PFSK-1 (cell line): ENCODE results near the gene CEP83.

Experiments
- FOXP2 ChIP-seq: optimal IDR thresholded peaks from 2 replicates; pipeline ENCODE3; 2011; ENCODE audit warnings: borderline replicate concordance, control low read depth, inconsistent platforms; ENCODE audit not compliant: insufficient read depth; ENCODE audit errors: extremely low read length, extremely low read depth
- POLR2AphosphoS5 ChIP-seq: IDR thresholded peaks from 2 replicates; pipeline ENCODE4 v1.6.1; 2012; ENCODE audit warnings: low read depth, mild to moderate bottlenecking, control low read depth, low read length, moderate library complexity
- SIN3A ChIP-seq: IDR thresholded peaks from 2 replicates; pipeline ENCODE4 v1.6.1; 2012; ENCODE audit warnings: mild to moderate bottlenecking, low read length, moderate library complexity, borderline replicate concordance; ENCODE audit not compliant: insufficient read depth
- TAF1 ChIP-seq: IDR thresholded peaks from 2 replicates; pipeline ENCODE4 v1.6.1; 2012; ENCODE audit warnings: low read length, control low read depth, borderline replicate concordance; ENCODE audit not compliant: insufficient read depth
- TF ChIP-seq, protein P1 (sequence below), 2 experiments: IDR thresholded peaks; 2 replicates each; pipeline versions ENCODE4 v1.6.1 to v1.8.0; 2011 to 2012; ENCODE audit warnings: low read depth in 2 of 2, low read length in 2 of 2, control low read depth in 1 of 2, inconsistent platforms in 1 of 2, mild to moderate bottlenecking in 1 of 2, moderate library complexity in 1 of 2; ENCODE audit not compliant: insufficient read depth in 1 of 2

Gene CEP83

DNA sequence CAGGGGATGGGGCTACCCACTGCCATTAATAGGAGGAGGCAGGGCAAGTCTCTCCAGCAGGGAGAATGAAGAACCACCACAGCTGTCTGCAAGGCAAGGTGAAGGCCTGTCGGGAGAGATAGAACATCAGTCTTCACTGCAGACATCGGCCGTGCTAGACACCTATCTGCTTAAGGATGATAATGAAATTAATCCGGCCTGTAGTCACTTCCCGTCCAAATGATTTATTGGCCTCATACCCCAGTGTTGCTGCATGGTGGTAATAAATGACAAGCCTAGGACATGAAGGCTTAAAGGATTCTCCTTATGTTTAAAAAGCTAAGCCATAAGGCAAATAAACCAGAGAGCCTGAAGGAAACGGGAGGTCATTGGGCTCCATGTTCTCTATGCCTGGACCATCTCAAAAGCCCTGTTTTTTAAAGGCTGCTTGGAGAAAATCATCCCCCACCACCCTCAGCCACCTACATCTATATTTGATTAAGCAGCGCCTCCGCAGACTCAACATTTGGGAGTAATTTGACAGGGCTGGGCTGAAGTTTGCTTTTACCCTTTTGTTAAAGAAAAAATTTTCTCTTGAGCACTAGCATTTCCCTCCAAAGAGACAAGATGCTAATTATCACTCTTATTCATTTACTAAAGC, 173.6 kb downstream of the CEP83 start:
- TF ChIP-seq TAF1 (no peak), POLR2AphosphoS5 (no peak), SIN3A (no peak), FOXP2 (no peak)
- TF ChIP-seq, protein P1, sequence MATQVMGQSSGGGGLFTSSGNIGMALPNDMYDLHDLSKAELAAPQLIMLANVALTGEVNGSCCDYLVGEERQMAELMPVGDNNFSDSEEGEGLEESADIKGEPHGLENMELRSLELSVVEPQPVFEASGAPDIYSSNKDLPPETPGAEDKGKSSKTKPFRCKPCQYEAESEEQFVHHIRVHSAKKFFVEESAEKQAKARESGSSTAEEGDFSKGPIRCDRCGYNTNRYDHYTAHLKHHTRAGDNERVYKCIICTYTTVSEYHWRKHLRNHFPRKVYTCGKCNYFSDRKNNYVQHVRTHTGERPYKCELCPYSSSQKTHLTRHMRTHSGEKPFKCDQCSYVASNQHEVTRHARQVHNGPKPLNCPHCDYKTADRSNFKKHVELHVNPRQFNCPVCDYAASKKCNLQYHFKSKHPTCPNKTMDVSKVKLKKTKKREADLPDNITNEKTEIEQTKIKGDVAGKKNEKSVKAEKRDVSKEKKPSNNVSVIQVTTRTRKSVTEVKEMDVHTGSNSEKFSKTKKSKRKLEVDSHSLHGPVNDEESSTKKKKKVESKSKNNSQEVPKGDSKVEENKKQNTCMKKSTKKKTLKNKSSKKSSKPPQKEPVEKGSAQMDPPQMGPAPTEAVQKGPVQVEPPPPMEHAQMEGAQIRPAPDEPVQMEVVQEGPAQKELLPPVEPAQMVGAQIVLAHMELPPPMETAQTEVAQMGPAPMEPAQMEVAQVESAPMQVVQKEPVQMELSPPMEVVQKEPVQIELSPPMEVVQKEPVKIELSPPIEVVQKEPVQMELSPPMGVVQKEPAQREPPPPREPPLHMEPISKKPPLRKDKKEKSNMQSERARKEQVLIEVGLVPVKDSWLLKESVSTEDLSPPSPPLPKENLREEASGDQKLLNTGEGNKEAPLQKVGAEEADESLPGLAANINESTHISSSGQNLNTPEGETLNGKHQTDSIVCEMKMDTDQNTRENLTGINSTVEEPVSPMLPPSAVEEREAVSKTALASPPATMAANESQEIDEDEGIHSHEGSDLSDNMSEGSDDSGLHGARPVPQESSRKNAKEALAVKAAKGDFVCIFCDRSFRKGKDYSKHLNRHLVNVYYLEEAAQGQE (IDR thresholded peaks at IDR 0.05; ENCODE audit: insufficient read depth in 1 of 2, low read depth in 2 of 2, low read length in 2 of 2): no peak

DNA sequence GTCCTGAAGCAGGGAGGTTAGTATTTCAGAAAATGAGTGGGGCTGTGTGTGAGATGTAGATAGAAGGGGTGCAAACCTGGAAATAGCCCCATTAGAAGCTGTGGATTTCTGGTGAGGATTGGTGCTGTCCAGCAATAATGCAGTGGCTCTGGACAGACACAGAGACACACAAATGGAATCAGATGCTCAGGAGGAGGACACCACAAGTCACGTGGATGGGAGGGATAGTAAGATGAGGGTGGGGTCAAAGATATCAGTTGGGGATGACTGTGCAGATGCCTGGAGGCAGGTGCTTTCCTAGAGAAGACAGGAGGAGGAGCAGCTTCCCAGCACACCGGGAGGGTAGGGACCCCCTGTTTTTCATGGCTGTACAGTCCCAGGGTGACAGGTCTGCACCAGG, 174.8 kb downstream of the CEP83 start:
- TF ChIP-seq, protein P1 (IDR thresholded peaks at IDR 0.05; ENCODE audit: insufficient read depth in 1 of 2, low read depth in 2 of 2, low read length in 2 of 2): peak; percentile 56 to 85
- TF ChIP-seq FOXP2 (no peak), TAF1 (no peak)

DNA sequence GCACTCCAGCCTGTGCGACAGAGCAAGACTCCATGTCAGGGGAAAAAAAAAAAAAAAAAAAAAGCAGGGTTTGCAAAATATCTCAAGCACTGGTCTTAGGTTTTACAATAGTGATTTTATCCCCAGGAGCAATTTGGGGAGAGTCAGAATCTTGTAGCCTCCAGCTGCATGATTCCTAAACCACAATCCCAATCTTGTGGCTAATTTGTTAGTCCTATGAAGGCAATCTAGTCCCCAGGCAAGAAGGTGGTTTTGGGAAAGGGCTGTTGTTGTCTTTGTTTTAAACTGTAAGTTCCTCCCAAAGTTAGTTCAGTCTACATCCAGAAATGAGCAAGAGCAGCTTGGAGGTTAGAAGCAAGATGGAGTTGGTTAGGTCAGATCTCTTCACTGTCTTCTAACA, 175.6 kb downstream of the CEP83 start:
- no peak for TF ChIP-seq FOXP2
- TF ChIP-seq, protein P1 (IDR thresholded peaks at IDR 0.05; ENCODE audit: insufficient read depth in 1 of 2, low read depth in 2 of 2, low read length in 2 of 2): no peak
- no peak for TF ChIP-seq POLR2AphosphoS5
- no peak for TF ChIP-seq TAF1
- no peak for TF ChIP-seq SIN3A

- TF ChIP-seq FOXP2: no peak
- TF ChIP-seq SIN3A: no peak
- no peak for TF ChIP-seq POLR2AphosphoS5
- no peak for TF ChIP-seq TAF1
- TF ChIP-seq, protein P1 (IDR thresholded peaks at IDR 0.05; ENCODE audit: insufficient read depth in 1 of 2, low read depth in 2 of 2, low read length in 2 of 2): no peak
Observed at GRCh38 chr12:94282675-94283074, 177.0 kb downstream of the CEP83 start.

DNA sequence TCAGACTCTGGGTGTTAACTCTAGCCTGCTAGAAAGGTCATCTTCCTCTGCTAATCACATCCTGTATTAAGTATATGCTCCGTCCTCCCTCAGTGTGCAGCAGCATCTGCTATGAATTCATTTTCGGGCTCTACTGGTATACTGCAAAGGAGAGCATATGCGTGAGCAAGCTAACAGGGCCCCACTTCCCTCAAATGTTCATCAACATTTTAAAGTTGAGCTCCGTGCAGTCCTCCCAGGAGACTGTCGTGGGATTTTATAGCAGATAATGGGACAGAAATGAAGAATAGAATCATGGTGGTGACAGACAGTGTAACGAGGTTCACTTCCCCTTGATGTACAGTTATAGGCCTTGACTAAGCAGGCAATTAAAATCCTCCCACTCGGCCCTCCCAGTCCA, 179.6 kb downstream of the CEP83 start:
- TF ChIP-seq SIN3A (no peak), FOXP2 (no peak)
- TF ChIP-seq, protein P1 (IDR thresholded peaks at IDR 0.05; ENCODE audit: insufficient read depth in 1 of 2, low read depth in 2 of 2, low read length in 2 of 2): no peak
